ENCODE data around the gene ESR1. TPM values are rescaled to one million over a fixed set of nuclear protein-coding genes. Genes with fewer than 3 reads are reported as not detected.

Gene ESR1
- total RNA-seq, 2 donors from 2014 or later, result 0.07 to 1.3 TPM

DNA sequence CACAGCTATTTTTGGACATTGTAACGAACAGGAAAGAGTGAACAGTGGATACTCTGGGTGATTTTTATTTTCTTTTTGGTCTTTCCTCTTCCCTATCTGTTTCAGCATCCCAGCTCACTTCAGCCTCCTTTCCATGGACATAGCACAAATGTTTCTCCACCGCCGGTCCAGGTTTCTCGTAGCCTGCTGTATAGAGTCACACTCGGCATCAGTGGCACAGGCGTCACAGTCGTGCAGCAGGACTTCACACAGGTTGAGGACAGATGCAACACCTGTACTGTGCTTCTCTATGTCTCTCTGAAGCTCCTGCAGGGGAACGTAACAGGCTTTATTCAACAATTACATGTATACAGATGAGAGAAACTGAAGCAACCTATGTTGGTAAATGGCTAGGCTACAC lies 348.3 kb downstream of the ESR1 start:
- no peaks in the 10 kb centered on the region for H3K9me3 Mint-ChIP-seq
- H3K27me3 Mint-ChIP-seq (ENCODE audit: low read depth), result no peaks in the 10 kb centered on the region
- peaks cover 15% of the 10 kb centered on the region for H3K4me1 Mint-ChIP-seq (ENCODE audit: low read depth)
- H3K27ac Mint-ChIP-seq, result no peak overlapping the region
- ATAC-seq (replicated peaks in 1 of 2), result no peak
- H3K36me3 Mint-ChIP-seq (ENCODE audit: insufficient read depth in 2 of 2), result peaks cover 0 to 2% of the 10 kb centered on the region in 2 donors
- DNase-seq, result no peak
- no peak overlapping the region for H3K4me3 Mint-ChIP-seq

DNA sequence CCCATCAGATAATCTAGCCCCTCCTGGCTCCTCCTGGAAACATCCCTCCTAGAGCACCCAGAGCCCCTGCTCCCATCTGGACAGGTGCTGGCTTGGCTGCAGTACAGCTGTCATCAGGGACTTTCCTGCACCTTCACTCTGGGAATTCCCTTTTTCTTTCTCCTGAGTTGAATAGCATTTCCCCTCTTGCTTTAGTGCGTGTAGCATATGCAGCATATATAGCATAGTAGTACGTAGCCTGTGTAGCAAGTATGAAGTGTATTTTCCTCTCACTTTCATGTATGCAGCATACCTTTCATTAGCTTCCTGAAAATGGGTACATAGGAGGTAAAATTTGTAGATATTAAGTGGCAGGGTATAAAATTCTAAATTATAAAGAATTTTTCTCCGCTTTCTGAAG lies 352.9 kb downstream of the ESR1 start:
- Mint-ChIP-seq H3K4me1 (ENCODE audit: low read depth) (peaks cover 30% of the 10 kb centered on the region), H3K9me3 (no peaks in the 10 kb centered on the region), H3K36me3 (ENCODE audit: insufficient read depth in 2 of 2) (peaks cover 2 to 7% of the 10 kb centered on the region in 2 donors), H3K27ac (peak overlapping the region; percentile 88), H3K27me3 (ENCODE audit: low read depth) (no peaks in the 10 kb centered on the region), H3K4me3 (peak overlapping the region; percentile 45 to 68)
- ATAC-seq (replicated peaks in 1 of 2), result peak; percentile 87 to 94
- peak; percentile 19 for DNase-seq

DNA sequence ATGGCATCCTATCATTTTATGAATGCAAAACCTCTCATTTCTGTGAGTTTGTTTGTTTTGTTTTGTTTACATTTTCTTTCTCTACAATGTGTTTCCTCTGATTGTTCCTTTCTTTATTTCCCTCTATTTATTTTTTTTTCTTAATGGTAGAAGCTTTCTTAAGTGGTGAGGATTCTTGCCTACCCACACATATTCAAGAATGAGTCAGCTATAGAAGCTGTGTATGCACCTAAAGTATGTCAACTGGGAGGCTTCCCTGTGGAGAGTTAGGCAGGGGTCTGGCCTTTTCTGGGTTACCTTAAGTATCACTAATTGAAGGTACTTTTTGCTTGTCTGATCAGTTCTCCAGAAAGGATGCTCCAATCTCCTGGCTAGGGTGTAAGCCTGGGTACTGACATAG lies 354.0 kb downstream of the ESR1 start:
- no peaks in the 10 kb centered on the region for H3K9me3 Mint-ChIP-seq
- peak overlapping the region; percentile 57 to 87 for H3K4me3 Mint-ChIP-seq
- H3K27ac Mint-ChIP-seq, result peak overlapping the region; percentile 96
- DNase-seq (no peak), ATAC-seq (replicated peaks in 1 of 2) (peak; percentile 79 to 82)
- no peaks in the 10 kb centered on the region for H3K27me3 Mint-ChIP-seq (ENCODE audit: low read depth)
- peaks cover 0 to 7% of the 10 kb centered on the region in 2 donors for H3K36me3 Mint-ChIP-seq (ENCODE audit: insufficient read depth in 2 of 2)
- peaks cover 30% of the 10 kb centered on the region for H3K4me1 Mint-ChIP-seq (ENCODE audit: low read depth)

DNA sequence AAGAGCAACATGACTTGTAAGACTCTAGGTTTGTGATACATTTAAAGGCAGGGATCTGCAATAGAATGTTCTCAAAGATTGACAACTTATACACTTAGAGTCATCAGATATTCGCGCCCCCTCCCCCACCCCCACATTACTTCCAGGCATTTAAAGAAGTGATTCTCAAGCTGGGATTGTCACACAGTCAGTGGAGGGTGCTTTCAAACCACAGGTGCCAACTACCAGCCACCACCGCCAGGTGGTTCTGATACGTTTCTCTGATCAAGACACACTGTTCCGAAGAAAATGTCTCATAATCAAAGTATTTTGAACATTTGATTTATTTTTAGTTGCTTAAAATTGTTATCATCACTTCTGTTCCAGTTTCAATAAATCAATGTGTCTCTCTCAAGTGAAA lies 357.5 kb downstream of the ESR1 start:
- H3K4me3 Mint-ChIP-seq, result no peak overlapping the region
- no peaks in the 10 kb centered on the region for H3K27me3 Mint-ChIP-seq (ENCODE audit: low read depth)
- ATAC-seq (replicated peaks in 1 of 2) (no peak), DNase-seq (no peak)
- H3K27ac Mint-ChIP-seq, result no peak overlapping the region
- peaks cover 24% of the 10 kb centered on the region for H3K4me1 Mint-ChIP-seq (ENCODE audit: low read depth)
- H3K9me3 Mint-ChIP-seq, result no peaks in the 10 kb centered on the region
- peaks cover 2 to 10% of the 10 kb centered on the region in 2 donors for H3K36me3 Mint-ChIP-seq (ENCODE audit: insufficient read depth in 2 of 2)

DNA sequence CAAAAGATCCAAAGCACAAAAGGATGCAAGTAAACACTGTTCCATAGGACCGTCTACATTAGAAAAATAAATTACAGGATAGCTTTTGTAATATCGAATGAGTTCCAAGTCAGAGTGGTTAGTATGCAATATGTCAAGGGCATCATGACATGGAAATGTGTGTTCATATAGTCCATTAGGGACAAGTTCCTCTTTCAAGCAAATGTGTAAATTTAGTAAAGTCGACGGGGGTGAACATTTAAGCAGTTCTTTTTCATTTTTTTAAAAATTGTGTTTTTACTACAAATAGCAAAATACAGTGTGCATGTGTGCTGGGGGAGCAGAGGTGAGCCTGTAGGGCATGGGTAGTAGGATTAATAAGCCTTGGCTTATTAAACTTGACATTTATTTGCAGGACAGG lies 359.0 kb downstream of the ESR1 start:
- H3K36me3 Mint-ChIP-seq (ENCODE audit: insufficient read depth in 2 of 2), result peaks cover 5 to 15% of the 10 kb centered on the region in 2 donors
- ATAC-seq (replicated peaks in 1 of 2) (no peak), DNase-seq (no peak)
- H3K4me1 Mint-ChIP-seq (ENCODE audit: low read depth), result peaks cover 24% of the 10 kb centered on the region
- H3K9me3 Mint-ChIP-seq, result peaks cover 0 to 2% of the 10 kb centered on the region in 2 donors
- no peaks in the 10 kb centered on the region for H3K27me3 Mint-ChIP-seq (ENCODE audit: low read depth)
- peak overlapping the region; percentile 67 for H3K27ac Mint-ChIP-seq
- no peak overlapping the region for H3K4me3 Mint-ChIP-seq

DNA sequence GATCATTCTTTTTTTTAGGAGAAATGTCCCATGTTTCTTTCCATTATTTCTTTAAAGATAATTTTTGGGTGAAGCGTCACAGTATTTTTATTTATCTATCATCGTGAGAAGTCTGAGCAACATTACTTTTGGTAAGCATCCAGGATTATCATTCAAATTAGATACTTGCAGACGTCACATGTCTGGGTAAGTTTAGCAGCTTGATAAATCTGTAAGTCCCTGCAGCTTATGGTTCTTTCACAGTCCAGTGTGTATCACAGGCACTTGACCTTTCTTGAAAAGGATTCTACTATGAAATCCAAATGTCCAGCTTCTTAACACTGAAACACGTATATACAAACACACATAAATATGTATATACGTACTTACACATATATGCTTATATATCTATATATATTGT lies 359.4 kb downstream of the ESR1 start:
- H3K4me3 Mint-ChIP-seq, result no peak overlapping the region
- H3K27me3 Mint-ChIP-seq (ENCODE audit: low read depth), result no peaks in the 10 kb centered on the region
- ATAC-seq (replicated peaks in 1 of 2) (no peak), DNase-seq (no peak)
- H3K9me3 Mint-ChIP-seq, result peaks cover 0 to 2% of the 10 kb centered on the region in 2 donors
- H3K36me3 Mint-ChIP-seq (ENCODE audit: insufficient read depth in 2 of 2), result peaks cover 5 to 15% of the 10 kb centered on the region in 2 donors
- H3K4me1 Mint-ChIP-seq (ENCODE audit: low read depth), result peaks cover 24% of the 10 kb centered on the region
- no peak overlapping the region for H3K27ac Mint-ChIP-seq

DNA sequence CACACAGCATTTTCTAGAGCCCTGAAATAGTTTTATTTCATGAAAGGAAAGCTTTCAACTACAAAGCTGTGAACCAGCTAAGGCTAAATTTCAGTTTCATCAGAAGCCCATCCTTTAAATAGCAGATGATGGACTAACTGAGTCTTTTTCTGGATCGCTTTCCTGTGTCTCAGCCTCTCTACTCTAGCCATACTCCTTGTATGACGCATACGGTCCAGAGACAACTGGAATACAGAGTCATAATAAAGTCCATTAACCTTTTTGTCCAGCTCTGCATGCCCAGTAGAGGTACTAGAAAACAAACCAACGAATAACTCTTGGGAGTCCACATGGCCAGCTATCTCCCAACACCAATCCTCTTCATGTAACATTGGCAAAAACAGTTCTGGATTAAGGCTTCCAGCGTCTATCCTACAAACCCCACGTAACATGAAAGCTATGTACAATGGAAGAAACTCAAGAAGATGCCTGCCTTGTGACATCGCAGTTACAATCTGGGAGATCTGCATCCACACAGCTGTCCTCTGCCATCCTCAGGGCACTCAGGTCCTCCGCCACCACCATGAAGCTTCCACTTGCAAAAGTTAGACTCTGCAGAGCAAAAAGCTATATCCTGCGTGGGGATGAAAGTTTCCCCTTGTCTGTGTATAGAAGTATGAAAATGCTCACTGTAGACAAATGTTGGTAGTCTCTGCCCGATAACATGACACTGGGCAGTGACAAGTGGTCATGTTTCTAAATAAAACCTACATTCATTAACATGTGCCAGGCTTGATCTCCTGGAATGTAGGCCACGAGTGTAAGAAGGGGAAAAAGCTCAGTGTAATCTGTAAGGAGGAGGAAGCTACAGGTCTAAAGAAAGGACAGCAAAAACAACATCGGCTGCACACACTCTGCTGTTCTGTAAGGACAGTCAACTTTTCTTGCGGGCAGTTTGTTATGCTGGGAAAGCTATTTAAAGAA lies 360.4 kb downstream of the ESR1 start:
- DNase-seq (no peak), ATAC-seq (replicated peaks in 1 of 2) (no peak)
- Mint-ChIP-seq H3K36me3 (ENCODE audit: insufficient read depth in 2 of 2) (peaks cover 5 to 12% of the 10 kb centered on the region in 2 donors), H3K27me3 (ENCODE audit: low read depth) (no peaks in the 10 kb centered on the region), H3K27ac (peak overlapping the region; percentile 58), H3K4me3 (no peak overlapping the region), H3K4me1 (ENCODE audit: low read depth) (peaks cover 25% of the 10 kb centered on the region), H3K9me3 (peaks cover 0 to 2% of the 10 kb centered on the region in 2 donors)

DNA sequence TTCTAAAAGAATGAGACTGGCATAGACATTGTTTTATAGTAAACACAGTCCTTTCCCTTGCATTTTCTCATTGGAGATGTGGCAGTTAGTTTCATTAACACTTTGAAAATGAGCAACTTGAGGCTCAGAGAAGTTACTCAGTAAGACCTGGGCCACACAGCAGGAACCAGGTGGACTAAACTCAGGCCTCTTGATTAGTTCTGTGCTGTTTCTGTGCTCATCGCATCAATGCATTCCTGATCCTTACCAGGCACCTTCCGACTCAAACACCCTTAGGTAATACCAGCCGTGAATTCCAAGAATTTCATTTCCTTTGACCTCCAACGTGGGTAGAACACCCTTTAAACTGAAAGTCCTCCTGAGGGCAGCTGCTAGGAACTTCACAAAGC lies 362.8 kb downstream of the ESR1 start:
- Mint-ChIP-seq H3K36me3 (ENCODE audit: insufficient read depth in 2 of 2) (peaks cover 5 to 13% of the 10 kb centered on the region in 2 donors), H3K4me3 (peak overlapping the region; percentile 78 to 87)

DNA sequence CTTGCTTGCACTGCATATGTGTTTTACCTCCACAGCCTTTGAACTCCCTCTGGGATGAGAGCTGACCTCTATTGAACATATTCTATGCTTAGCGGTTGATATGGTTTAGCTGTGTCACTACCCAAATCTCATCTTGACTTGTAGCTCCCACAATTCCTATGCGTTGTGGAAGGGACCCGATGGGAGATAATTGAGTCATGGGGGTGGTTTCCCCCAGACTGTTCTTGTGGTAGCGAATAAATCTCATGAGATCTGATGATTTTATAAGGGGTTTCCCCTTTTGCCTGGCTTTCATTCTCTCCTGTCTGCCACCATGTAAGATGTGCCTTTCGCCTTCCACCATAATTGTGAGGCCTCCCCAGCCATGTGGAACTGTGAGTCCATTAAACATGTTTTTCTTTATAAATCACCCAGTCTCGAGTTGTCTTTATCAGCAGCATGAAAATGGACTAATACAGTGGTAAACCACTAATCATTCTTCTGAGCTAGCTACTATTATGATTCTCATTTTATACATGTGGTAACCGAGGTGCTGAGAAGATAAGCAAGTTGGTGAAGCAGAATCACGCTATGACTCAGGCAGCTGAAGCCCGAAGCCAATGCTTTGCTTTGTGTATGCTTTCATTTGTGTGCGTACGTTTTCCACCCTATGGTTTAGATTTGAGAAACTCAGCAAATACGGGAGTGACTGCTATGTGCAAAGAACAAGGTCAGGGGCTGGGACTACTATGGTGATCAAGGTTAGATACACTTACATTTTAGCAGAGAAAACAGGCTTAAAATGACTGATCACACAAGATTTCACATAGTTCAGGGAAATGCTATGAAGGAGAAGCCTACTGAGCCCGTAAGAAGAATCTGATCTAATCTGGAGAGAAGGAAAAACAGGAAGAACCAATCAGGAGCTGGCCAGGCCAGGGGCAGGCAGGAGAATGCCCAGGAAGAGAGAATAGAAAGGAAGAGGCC lies 363.5 kb downstream of the ESR1 start:
- Mint-ChIP-seq H3K36me3 (ENCODE audit: insufficient read depth in 2 of 2) (peaks cover 5 to 13% of the 10 kb centered on the region in 2 donors), H3K27me3 (ENCODE audit: low read depth) (no peaks in the 10 kb centered on the region), H3K9me3 (peaks cover 0 to 2% of the 10 kb centered on the region in 2 donors), H3K27ac (peak overlapping the region; percentile 97), H3K4me3 (peak overlapping the region; percentile 78 to 87), H3K4me1 (ENCODE audit: low read depth) (peaks cover 30% of the 10 kb centered on the region)
- peak; percentile 94 to 95 for ATAC-seq (replicated peaks in 1 of 2)
- peak; percentile 75 to 82 for DNase-seq

More for the DNA sequence above, 362.8 kb downstream of the ESR1 start:
- no peaks in the 10 kb centered on the region for H3K27me3 Mint-ChIP-seq (ENCODE audit: low read depth)
- H3K9me3 Mint-ChIP-seq, result peaks cover 0 to 2% of the 10 kb centered on the region in 2 donors
- H3K27ac Mint-ChIP-seq, result peak overlapping the region; percentile 97
- ATAC-seq (replicated peaks in 1 of 2), result no peak
- H3K4me1 Mint-ChIP-seq (ENCODE audit: low read depth), result peaks cover 30% of the 10 kb centered on the region
- no peak for DNase-seq

DNA sequence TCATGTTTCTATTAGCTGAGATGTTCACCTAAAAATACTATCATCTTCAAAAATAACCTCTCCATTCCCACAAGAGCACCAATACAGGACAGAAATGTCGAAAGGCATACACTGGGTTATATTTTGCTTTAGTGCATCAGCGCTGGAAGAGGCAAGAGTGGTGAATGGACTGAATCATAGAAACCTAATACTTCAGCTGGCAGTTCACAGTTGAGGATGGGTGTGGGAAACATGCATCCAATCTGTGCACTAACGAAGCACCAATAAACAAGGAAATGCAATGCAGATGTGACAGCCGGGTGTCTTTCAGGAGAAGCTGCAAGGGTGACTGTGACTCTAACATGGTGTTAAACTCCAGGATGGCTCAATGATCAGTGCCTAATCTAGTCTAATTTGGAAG lies 365.8 kb downstream of the ESR1 start:
- H3K27me3 Mint-ChIP-seq (ENCODE audit: low read depth), result no peaks in the 10 kb centered on the region
- H3K4me3 Mint-ChIP-seq, result peak overlapping the region in 1 of 2 donors; percentile 52
- H3K9me3 Mint-ChIP-seq, result peaks cover 0 to 2% of the 10 kb centered on the region in 2 donors
- H3K36me3 Mint-ChIP-seq (ENCODE audit: insufficient read depth in 2 of 2), result peaks cover 3 to 11% of the 10 kb centered on the region in 2 donors
- H3K27ac Mint-ChIP-seq, result peak overlapping the region; percentile 68
- DNase-seq (no peak), ATAC-seq (replicated peaks in 1 of 2) (no peak)
- H3K4me1 Mint-ChIP-seq (ENCODE audit: low read depth), result peaks cover 30% of the 10 kb centered on the region

DNA sequence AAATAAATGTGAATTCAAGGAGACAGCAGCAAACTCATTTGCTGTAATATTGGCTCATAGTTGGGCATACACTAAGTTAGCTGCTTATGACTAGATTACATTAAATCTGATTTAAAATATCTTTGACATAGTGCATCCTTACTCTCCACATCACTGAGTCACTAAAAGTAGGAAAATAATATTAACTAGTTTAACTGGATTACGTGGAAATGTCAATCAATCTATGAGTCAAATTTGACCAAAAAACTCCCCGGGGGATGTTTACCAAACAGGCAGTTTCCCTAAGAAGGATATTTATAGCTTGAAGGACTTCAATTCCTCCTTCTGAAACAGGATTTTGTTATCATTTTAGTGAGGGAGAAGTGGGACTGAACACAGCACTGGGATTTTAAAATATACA lies 366.5 kb downstream of the ESR1 start:
- Mint-ChIP-seq H3K4me1 (ENCODE audit: low read depth) (peaks cover 30% of the 10 kb centered on the region), H3K4me3 (no peak overlapping the region), H3K9me3 (peaks cover 0 to 2% of the 10 kb centered on the region in 2 donors), H3K36me3 (ENCODE audit: insufficient read depth in 2 of 2) (peaks cover 3 to 11% of the 10 kb centered on the region in 2 donors), H3K27me3 (ENCODE audit: low read depth) (no peaks in the 10 kb centered on the region), H3K27ac (peak overlapping the region; percentile 68)
- no peak for DNase-seq
- ATAC-seq (replicated peaks in 1 of 2), result no peak

DNA sequence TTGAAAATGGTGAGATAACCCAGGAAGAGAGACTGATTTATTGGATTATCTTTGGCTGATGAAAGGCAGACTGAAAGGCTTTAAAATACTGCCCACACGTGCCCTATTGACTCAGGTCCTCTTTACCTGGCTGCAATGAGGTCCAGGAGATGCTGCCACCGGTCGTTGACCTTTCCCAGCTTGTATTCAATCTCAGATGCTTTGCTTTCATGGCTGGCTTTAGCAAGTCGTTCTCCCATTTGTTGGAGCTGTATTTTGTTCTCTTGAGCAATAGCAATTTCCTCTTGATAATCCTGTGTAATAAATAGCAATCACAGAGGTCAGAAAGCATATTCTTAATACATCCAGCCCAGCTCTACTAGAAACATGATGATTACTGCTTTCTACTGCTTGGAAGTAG lies 368.8 kb downstream of the ESR1 start:
- Mint-ChIP-seq H3K36me3 (ENCODE audit: insufficient read depth in 2 of 2) (peaks cover 0 to 9% of the 10 kb centered on the region in 2 donors), H3K27me3 (ENCODE audit: low read depth) (no peaks in the 10 kb centered on the region), H3K4me3 (no peak overlapping the region), H3K9me3 (no peaks in the 10 kb centered on the region), H3K4me1 (ENCODE audit: low read depth) (peaks cover 32% of the 10 kb centered on the region), H3K27ac (no peak overlapping the region)
- no peak for DNase-seq
- no peak for ATAC-seq (replicated peaks in 1 of 2)
